HG02981 (cell line): ENCODE data around the gene HRNR.

Experiments
- ATAC-seq: cut with Tn5 transposase; IDR thresholded peaks from one replicate; pipeline ENCODE4 v1.9.1; 2021; ENCODE audit warnings: mild to moderate bottlenecking, moderate library complexity; ENCODE audit not compliant: unreplicated experiment

HRNR gene

DNA sequence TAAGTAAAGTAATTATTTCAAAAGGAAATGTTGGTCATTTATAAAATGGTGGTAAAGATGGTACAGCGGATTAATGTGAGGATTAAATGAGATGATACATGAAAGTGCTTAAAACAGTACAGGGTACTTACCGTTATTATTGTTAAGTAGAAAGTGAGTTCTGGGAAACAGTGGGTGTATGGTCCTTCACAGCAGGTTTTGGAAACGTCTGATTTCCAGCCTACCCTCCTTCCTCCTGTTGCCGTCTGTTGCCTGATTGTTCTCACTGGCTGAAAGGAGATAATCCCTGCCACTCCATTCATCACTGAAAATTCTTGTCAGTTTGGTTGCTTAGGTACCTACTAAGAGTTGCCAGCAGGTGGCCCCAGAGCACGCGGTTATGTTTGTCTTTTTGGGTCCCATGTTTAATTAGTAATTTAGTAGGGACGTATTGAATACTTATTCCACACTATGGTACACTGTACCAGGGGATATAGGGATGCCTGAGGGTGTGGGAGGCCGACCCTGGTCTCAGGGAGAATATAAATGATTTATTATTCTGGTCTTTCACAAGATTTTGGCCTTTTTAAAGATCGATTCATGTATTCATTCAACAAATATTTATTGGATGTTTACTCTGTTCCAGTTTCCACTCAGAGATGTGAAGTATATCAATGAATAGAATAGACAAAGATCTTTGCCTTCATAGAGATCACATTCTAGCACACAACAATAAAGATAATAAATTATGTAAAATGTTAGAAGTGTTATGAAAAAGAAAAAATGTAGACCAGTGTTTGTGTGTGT lies 34.1 kb downstream of the HRNR start:
- no peak for ATAC-seq

DNA sequence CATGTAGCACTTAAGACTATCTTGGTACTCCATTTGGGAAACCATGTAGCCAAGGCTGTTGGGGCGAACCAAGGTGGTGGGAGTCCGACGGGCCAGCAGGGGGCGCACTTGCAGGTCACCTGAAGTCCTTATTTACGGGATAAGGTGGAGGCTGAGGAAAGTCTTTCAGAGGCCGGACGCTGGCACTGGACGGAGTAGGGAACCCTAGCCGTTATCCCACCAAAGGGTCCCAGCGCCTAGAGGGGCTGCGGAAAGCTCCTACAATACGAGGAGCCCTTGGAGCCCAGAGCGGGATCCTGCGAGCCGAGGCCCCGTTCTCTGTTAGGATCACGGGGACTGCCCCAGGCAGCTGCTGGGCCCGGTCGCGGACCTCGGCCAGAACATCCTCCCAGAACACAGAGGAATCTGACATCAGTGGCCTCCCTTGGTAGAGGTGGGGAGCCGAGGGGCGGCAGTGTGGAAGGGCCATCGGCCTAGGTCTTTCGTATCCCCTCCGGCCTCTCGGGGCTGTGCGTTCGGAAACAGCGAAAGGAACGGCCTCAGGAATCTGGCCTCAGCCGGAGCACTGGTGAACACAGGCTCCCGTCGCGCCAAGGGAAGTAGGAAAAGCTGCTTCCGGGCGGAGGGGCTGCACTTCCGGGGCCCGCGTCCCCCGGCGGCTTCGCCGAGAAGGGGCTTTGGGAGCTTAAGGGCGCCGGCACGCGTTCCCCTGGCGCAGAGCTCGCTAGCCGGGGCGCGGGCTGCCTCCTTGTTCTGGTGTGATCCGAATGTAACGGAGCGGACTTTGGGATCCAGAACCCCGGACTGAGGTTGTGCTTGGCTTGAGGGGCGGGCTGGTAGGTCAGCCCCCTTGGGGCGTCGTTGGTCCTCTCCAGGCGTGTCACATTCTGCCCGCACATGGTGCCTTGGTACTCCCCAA lies 35.1 kb downstream of the HRNR start:
- no peak for ATAC-seq

DNA sequence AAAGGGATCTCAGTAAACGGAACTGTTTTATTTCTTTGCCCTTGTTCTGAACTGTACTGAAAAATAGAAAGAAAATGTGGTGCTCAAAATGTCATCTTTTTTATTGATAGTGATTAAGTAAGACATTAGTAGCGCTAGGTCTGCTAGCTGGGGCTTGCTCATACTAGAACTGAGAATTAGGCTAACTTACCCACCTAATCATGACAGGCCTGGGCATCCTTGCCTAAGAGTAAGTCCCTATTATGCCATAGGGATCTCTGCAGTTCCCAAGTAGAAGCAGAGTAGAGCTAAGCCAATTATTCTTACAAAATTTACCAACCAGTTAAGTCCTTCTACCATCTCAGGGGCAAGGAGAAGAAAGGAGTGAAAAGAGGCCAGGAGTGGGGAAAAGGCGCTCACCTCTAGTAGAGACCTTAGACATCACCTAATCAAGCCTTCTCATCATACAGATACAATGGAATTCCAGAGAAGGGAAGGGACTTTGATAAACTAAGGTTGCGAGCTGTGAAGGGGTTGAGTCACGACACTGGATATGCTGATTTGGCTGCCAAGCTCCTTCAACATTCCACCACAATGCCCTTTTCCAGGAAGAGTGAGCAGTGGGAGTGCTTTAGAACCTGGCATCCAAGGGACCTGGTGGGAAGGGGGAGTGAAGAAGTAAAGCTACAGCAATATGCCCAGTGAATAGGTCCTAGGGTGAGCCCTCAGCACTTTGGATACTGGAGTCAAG lies 37.3 kb downstream of the HRNR start:
- no peak for ATAC-seq

DNA sequence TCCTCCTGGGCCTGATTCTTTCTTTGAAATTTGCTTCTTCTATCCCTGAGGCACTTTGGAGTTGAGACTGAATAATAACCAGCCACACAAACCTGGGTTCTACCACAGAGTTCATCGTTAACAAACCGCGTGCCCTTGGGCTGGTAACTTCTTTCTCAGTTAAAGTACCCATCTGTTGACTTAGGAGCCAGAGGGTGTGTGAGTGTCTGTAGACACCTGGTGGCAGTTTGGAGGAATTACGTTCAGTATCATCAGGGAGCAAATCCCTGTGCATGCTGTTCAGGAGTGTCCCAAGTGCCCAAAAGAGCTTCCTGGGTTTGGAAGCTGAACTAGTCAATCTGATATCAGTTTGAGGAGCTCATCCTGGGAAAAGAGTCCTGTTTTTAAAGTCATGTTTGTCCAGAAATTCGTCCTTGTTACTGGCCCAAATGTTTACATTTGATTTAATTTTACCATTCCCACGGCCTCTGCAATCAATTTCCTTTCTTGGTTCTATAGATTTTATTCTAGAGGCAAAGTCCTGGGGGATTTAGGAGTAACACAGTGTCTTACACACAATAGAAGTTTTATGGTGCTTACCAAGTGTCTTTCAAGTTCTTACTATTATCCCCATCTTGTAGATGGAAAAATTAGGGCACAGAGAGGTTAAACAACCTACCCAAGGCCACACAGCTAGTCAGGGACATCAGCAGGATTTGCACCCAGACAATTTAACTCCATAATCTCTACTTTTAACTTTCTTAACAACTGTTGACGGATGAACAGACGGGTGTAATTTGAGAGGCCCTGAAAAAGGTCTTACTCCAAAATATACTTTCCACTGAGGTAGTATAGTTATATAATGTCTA lies 38.2 kb downstream of the HRNR start:
- ATAC-seq, result peak; percentile 48

DNA sequence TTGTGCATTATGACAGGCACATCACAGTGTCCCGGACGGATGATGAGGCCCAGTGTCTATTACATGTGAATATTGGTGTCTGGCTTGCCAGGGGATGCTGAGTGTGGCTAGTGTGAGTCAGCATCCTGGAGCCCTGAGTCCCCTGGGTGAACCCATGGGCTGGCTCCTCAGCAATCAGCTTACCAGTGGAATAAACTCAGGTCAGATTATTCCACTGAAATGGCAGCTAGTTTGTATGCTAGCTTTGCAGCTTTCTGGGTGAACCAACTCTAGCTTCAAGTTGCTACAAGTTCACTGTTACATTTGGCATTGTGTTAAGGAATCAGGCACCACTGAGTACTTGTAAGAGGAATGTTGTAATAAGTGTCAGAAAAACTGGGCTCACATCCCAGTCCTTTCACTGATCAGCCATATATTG lies 41.0 kb downstream of the HRNR start:
- ATAC-seq, result no peak

DNA sequence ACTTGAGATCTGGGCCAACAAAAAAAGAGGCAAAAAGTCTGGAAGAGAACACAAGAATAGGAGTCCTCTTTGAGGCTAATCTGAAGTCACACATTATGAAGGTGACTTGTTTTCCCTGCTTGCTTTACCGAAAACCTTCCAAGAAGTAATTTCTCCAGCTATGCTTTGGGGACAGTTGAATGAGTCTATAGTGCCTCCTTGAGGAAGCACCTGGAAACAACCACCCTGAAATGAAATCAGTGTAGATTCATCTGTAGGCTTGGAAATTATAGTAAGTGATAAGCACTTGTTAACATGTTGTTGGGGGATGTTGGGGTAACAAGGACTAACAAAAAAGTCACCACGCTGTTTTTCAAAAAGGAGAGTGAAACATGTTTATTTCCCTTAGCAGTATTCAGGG lies 41.6 kb downstream of the HRNR start:
- no peak for ATAC-seq

DNA sequence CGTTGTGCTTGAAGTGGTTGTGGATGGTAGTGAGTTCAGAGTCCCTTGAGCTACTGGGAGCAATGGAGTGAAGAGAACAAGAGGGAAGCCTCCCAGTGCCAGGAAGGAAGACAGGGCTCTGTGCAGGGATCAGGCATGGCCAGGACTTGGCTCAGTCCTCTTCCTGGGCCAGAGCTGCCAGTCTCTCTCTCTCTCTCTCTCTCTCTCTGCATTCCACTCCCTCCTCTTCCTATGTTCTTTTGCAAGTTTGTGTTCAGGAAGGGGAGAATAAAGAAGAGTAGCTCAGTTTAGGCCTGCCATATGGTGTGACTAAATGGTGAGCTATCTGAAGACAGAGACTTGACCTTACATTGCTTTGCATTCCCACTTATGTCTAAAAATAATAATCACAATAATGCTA lies 44.4 kb downstream of the HRNR start:
- no peak for ATAC-seq

DNA sequence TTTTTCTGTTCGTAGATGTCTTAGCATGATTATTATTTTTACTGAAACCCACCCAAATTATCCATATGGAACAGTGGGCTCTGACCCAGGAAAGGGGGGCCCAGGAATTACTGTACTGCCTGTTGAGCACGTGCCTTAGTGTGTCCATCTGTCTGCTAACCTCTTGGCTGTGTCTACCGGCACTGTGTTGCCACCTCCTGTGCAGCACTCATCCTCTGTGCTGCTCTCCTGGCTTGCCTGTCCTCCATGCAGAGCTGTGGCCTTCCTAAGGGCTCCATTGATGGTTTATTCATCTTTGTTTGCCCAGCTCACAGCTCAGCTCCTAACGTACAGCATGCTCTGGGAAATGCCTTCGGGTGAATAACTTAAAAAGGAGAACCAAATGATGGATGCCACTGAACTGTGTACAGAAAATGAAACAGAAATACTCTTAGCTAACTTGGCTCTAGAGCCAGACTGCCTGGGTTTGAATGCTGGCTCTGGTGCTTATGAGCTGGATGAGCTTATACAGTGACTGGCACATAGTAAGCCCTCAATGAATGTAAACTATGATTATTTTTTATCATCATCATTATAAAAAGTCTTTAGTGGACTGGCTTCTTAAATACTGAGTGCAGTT lies 53.6 kb downstream of the HRNR start:
- ATAC-seq, result no peak

DNA sequence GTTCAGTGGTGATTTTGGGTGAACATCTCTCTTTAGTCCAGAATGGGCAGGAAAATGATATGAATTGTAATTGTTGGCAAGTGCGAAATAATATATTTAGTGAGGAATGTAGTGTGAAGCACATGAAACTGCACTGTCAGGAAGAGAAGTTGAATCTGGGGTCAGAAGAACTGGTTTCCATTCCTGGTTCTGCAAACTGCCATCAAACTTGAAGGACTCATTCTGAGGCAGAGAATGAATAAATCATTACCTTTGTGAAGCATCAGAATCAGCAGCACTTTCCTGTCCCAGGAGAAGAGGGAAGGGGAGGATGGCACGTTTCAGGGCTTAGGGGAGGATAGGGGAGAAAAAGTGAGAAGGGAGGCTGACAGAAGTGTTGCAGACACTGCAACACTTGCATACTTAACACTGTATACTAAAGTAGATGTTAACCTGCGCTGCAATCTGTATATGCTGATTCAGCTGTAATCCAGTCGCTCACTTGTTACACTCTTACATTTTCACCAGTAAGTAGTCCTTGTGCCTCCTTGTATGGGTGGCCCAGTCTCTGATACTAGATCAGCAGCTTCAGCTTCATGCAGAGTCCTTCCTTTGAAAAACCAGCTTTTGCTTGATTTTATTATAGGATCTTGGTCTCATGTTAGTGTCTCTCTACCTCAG lies 54.5 kb downstream of the HRNR start:
- ATAC-seq, result no peak

DNA sequence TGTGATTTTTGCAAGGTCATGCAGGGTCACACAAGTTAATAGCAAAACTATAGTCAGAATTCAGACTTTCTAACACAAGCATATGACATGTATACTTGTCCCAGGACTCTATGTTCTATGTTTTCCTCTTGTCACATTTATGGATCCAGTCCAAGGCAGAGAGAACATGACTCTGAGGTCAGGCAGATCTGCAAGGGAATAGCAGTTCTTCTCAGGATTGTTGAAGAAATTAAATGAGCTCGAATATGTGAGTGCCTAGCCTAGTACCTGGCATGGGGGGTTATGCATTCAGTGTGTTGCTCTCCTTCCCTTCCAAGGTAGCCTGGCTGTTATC lies 55.5 kb downstream of the HRNR start:
- ATAC-seq, result no peak

DNA sequence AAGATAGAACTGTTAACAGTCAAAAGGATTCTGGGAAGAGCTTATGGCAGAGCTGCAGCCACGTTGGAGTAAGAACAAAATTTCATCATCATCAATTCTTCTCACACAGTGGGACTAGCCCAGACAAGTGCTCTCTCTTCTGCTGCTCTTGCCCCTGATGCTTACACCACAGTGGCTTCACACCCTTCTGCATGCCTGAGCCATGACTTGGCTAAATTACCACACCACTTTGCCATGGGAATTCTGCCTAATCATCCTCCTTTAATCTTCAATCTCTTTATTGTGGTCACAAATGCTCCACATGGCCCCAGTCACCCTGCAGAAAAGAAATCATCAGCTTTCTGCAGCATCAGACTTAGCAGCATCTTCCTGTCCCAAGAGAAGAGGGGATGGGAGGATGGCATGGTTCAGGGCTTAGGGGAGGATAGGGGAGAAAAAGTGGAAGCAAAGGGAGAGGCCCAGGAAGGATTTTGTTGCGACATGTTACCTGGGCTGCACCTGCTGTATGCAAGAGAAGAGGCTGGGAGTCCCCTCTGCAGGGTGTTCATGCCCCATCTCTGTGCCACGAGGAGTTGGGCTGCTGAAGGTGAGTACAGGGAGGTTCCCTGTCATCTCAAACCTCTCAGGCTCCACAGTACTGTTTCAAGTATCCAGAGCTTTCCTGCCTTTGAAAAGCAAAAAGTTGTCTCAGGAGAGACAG lies 56.0 kb downstream of the HRNR start:
- ATAC-seq, result no peak

DNA sequence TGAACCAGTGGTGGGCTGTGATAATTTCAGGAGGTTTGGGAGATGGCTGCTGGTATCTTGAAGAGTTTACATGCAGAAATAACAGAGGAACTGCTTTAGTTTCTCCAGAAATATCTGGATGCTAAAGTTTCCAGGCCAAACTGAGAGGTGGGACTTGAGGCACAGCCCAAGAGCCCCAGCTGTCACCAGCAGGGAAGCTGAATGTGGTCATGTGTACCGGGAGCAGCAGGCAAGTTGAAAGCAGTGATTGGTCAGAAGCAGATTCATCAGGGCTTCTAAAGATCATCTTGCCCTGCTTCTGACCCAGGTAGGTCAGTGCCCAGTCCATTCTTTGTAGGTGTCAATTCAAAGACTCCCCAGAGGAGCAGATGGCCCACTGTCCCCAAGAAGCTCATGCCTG lies 57.0 kb downstream of the HRNR start:
- no peak for ATAC-seq

DNA sequence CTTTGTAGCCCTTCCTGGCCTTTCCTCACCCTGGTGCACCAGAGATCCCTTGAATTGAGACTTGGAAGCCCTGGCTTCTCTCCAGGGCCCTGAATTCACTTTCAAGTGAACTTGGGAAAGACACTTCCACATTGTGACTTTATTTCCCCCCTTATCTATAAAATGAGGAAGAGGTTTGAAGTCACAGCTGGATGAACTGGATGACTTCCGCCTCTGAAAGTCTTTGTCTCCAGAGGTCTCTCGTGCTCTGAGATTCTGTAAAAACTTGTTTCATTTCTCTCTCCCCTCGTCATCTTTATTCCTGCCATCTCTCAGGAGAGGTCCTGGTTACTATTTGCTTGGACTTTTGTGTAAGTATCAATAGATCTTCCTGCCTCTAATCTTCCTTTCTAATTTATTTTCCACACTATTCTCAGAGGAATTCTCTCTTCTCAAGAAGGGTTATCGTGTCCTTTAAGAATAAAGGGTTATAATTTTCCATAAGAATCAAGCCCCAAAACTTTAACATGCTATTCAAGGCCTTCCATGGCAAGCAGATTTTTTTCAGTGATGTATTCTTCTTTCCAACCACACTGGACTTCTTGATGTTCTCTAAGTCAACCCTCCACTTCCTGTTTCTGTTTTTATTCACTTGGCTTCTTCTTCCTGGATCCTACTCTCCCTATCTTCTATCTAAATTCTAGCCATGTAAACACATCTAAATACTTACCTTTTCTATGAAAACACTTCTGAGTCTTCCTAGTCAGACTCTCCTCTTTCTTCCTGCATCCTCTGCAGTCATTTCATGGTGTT lies 58.5 kb downstream of the HRNR start:
- ATAC-seq, result no peak

DNA sequence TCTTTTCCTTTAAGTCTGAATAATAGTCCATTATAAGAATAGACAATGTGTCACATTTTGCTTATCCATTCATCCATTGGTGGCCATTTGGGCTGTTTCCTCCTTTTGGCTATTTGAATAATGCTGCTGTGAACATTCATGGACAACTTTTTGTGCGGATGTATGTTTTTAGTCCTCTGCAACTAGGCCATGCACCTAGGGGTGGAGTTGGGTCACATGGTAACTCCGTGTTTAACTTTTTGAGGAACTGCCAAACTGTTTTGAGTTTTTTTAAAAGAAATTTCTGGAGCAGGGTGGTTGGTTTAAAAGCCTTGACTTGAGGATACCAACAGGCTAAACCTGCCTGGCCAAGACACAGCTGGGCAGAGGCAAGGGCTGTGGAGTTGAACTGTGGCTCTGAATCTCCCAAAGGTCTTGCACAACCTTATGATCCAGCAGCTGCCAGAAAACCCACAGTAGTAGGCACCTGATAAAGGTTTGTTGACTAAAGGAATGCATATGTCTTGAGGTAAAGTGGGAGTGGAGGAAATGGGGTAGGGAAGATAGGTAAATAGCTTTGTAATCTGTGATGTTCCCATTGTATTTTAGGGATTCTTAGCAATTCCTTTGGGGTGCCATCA lies 59.4 kb downstream of the HRNR start:
- ATAC-seq, result no peak

DNA sequence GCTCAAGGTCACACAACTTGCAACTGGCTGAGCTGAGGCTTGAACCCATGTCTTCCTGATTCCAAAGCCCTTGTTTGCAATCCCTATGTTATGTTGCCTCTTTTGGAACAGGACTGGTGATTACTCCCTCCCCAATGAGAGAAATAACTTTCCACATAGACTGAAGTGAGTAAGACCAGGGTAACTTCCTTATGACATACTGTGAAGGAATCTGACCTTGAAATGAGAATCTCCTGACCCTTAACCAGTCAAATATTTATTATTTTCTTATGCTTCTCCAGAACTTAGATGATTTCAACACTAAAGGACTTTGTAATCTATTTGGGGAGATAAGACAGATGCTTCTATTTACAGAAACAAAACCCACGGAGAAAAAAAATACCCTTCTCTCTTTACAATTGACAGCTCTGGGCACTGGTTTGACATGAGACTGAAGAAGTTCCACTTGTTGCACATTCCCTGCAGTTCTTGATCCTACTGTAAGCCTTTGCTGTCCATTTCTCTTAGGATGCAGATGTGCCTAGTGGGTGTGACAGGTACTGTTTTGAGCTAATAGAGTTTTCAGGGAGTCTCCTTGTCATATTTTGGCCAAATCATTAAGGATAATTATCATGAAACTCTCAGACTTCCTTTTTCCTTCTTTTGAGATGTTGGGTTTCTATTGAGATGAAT lies 61.1 kb downstream of the HRNR start:
- ATAC-seq, result no peak
